Measurements from ENCODE around the gene ERMN.

- TF ChIP-seq POLR2A (IDR thresholded peaks at IDR 0.05) (no peak), CTCF (IDR thresholded peaks at IDR 0.05) (no peak)
Measured at GRCh38 chr2:157290525-157290924, 35.1 kb downstream of the ERMN start.
